SK-N-SH treated with all-trans-retinoic acid at 6 μM for 48 hours (cell line): ENCODE results near the gene ERN2.

Experiments
- ATAC-seq: fragments of 200-7000 bp; cut with Tn5 transposase; 3 replicates; pipeline ENCODE4 v1.9.1; 2020; ENCODE audit warnings: mild to moderate bottlenecking, moderate library complexity
- ARNTL ChIP-seq: fragments of 450-650 bp; formaldehyde crosslinking; IDR thresholded peaks from 2 replicates; pipeline ENCODE4 v1.5.0; 2020; ENCODE audit warnings: low read depth, mild to moderate bottlenecking, moderate library complexity, borderline replicate concordance
- BACH2 ChIP-seq: fragments of 250-450 bp; sonication (Bioruptor Pico); IDR thresholded peaks from 2 replicates; pipeline ENCODE4 v1.9.0; 2021; ENCODE audit warnings: mild to moderate bottlenecking, borderline replicate concordance
- CSDC2 ChIP-seq: fragments of 250-450 bp; sonication (Bioruptor Pico); IDR thresholded peaks from 2 replicates; pipeline ENCODE4 v1.5.0; 2020; ENCODE audit warnings: mild to moderate bottlenecking, moderate library complexity
- ESRRG ChIP-seq: fragments of 250-450 bp; sonication (Bioruptor Pico); IDR thresholded peaks from 2 replicates; pipeline ENCODE4 v1.6.1; 2021; ENCODE audit warnings: mild to moderate bottlenecking
- GLIS3 ChIP-seq: fragments of 250-450 bp; sonication (Bioruptor Pico); IDR thresholded peaks from 2 replicates; pipeline ENCODE4 v1.5.0; 2020; ENCODE audit warnings: mild to moderate bottlenecking, moderate library complexity
- ISL1 ChIP-seq: fragments of 250-450 bp; sonication (Bioruptor Pico); IDR thresholded peaks from 2 replicates; pipeline ENCODE4 v2.1.2; 2022; ENCODE audit warnings: mild to moderate bottlenecking, moderate library complexity
- OSR1 ChIP-seq: fragments of 250-450 bp; sonication (Bioruptor Pico); IDR thresholded peaks from 2 replicates; pipeline ENCODE4 v1.8.0; 2022; ENCODE audit warnings: moderate library complexity, mild to moderate bottlenecking, inconsistent platforms
- PPARA ChIP-seq: fragments of 250-450 bp; sonication (Bioruptor Pico); IDR thresholded peaks from 2 replicates; pipeline ENCODE4 v1.5.0; 2020; ENCODE audit warnings: mild to moderate bottlenecking, borderline replicate concordance
- RARB ChIP-seq: fragments of 250-450 bp; sonication (Bioruptor Pico); IDR thresholded peaks from 2 replicates; pipeline ENCODE4 v1.8.0; 2021; ENCODE audit warnings: mild to moderate bottlenecking, moderate library complexity
- SNAI2 ChIP-seq: fragments of 250-450 bp; sonication (Bioruptor Pico); IDR thresholded peaks from 2 replicates; pipeline ENCODE4 v1.5.0; 2020; ENCODE audit warnings: mild to moderate bottlenecking, moderate library complexity
- TCF4 ChIP-seq: fragments of 250-450 bp; sonication (Bioruptor Pico); IDR thresholded peaks from 2 replicates; pipeline ENCODE4 v1.8.0; 2021; ENCODE audit warnings: mild to moderate bottlenecking, moderate library complexity, borderline replicate concordance
- TOX ChIP-seq: fragments of 250-450 bp; sonication (Bioruptor Pico); IDR thresholded peaks from 2 replicates; pipeline ENCODE4 v1.8.0; 2021; ENCODE audit warnings: mild to moderate bottlenecking, moderate library complexity, borderline replicate concordance
- ZFP3 ChIP-seq: fragments of 250-450 bp; sonication (Bioruptor Pico); IDR thresholded peaks from 2 replicates; pipeline ENCODE4 v1.5.0; 2020; ENCODE audit warnings: mild to moderate bottlenecking, moderate library complexity
- ZFP30 ChIP-seq: fragments of 450-650 bp; formaldehyde crosslinking; IDR thresholded peaks from 2 replicates; pipeline ENCODE4 v1.5.0; 2022; ENCODE audit warnings: mild to moderate bottlenecking, moderate library complexity
- ZNF565 ChIP-seq: fragments of 450-650 bp; formaldehyde crosslinking; conservative IDR thresholded peaks from 2 replicates; pipeline ENCODE4 v1.5.0; 2020; ENCODE audit warnings: low read depth, mild to moderate bottlenecking, moderate library complexity
- ZNF70 ChIP-seq: fragments of 450-650 bp; formaldehyde crosslinking; IDR thresholded peaks from 2 replicates; pipeline ENCODE4 v1.5.0; 2020; ENCODE audit warnings: mild to moderate bottlenecking, moderate library complexity
- ZNF8 ChIP-seq: fragments of 450-650 bp; formaldehyde crosslinking; IDR thresholded peaks from 2 replicates; pipeline ENCODE4 v1.5.0; 2020; ENCODE audit warnings: mild to moderate bottlenecking, moderate library complexity
- TF ChIP-seq, protein P1 (sequence below): fragments of 250-450 bp; sonication (Bioruptor Pico); IDR thresholded peaks from 2 replicates; pipeline ENCODE4 v1.5.0; 2020; ENCODE audit warnings: mild to moderate bottlenecking, moderate library complexity
- TF ChIP-seq, protein P2 (sequence below): fragments of 250-450 bp; sonication (Bioruptor Pico); IDR thresholded peaks from 2 replicates; pipeline ENCODE4 v1.5.1; 2021; ENCODE audit warnings: mild to moderate bottlenecking, moderate library complexity
- TF ChIP-seq, protein P3 (sequence below): fragments of 250-450 bp; sonication (Bioruptor Pico); IDR thresholded peaks from 2 replicates; pipeline ENCODE4 v1.8.0; 2020; ENCODE audit warnings: mild to moderate bottlenecking, moderate library complexity, borderline replicate concordance
- TF ChIP-seq, protein P4 (sequence below): fragments of 250-450 bp; sonication (Bioruptor Pico); IDR thresholded peaks from 2 replicates; pipeline ENCODE4 v1.8.0; 2021; ENCODE audit warnings: low read depth, mild to moderate bottlenecking, moderate library complexity, borderline replicate concordance
- TF ChIP-seq, protein P5 (sequence below): fragments of 250-450 bp; sonication (Bioruptor Pico); IDR thresholded peaks from 2 replicates; pipeline ENCODE4 v1.5.1; 2020; ENCODE audit warnings: low read depth, mild to moderate bottlenecking, moderate library complexity

The ERN2 gene

DNA sequence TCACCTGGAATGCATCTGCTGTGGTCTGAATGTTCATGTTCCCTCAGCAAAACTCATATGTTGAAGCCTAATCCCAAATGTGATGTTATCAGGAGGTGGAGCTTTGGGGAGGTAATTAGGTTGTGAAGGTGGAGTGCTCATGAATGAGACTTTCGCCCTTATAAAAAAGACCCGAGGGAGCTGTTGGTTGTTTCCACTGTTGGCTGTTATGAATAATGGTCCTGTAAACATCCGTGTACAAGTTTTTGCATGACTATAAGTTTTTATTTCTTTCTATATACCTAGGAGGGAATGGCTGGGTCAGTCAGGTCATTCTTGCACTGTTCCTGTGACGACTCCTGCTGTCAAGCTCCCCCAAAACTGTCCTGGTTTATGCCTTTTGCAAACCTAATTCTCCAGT is 32.2 kb upstream of the ERN2 start:
- no peak for ATAC-seq
- TF ChIP-seq, protein P1, sequence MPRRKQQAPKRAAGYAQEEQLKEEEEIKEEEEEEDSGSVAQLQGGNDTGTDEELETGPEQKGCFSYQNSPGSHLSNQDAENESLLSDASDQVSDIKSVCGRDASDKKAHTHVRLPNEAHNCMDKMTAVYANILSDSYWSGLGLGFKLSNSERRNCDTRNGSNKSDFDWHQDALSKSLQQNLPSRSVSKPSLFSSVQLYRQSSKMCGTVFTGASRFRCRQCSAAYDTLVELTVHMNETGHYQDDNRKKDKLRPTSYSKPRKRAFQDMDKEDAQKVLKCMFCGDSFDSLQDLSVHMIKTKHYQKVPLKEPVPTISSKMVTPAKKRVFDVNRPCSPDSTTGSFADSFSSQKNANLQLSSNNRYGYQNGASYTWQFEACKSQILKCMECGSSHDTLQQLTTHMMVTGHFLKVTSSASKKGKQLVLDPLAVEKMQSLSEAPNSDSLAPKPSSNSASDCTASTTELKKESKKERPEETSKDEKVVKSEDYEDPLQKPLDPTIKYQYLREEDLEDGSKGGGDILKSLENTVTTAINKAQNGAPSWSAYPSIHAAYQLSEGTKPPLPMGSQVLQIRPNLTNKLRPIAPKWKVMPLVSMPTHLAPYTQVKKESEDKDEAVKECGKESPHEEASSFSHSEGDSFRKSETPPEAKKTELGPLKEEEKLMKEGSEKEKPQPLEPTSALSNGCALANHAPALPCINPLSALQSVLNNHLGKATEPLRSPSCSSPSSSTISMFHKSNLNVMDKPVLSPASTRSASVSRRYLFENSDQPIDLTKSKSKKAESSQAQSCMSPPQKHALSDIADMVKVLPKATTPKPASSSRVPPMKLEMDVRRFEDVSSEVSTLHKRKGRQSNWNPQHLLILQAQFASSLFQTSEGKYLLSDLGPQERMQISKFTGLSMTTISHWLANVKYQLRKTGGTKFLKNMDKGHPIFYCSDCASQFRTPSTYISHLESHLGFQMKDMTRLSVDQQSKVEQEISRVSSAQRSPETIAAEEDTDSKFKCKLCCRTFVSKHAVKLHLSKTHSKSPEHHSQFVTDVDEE (CRISPR knock-in tag), result no peak
- no peak for TF ChIP-seq GLIS3 (CRISPR knock-in tag)
- TF ChIP-seq, protein P2, sequence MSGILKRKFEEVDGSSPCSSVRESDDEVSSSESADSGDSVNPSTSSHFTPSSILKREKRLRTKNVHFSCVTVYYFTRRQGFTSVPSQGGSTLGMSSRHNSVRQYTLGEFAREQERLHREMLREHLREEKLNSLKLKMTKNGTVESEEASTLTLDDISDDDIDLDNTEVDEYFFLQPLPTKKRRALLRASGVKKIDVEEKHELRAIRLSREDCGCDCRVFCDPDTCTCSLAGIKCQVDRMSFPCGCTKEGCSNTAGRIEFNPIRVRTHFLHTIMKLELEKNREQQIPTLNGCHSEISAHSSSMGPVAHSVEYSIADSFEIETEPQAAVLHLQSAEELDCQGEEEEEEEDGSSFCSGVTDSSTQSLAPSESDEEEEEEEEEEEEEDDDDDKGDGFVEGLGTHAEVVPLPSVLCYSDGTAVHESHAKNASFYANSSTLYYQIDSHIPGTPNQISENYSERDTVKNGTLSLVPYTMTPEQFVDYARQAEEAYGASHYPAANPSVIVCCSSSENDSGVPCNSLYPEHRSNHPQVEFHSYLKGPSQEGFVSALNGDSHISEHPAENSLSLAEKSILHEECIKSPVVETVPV (CRISPR knock-in tag), result no peak
- TF ChIP-seq OSR1 (CRISPR knock-in tag), result no peak
- no peak for TF ChIP-seq ISL1 (CRISPR knock-in tag)
- no peak for TF ChIP-seq TCF4 (CRISPR knock-in tag)
- no peak for TF ChIP-seq ZFP3 (CRISPR knock-in tag)
- no peak for TF ChIP-seq TOX (CRISPR knock-in tag)
- no peak for TF ChIP-seq CSDC2 (CRISPR knock-in tag)
- TF ChIP-seq, protein P3, sequence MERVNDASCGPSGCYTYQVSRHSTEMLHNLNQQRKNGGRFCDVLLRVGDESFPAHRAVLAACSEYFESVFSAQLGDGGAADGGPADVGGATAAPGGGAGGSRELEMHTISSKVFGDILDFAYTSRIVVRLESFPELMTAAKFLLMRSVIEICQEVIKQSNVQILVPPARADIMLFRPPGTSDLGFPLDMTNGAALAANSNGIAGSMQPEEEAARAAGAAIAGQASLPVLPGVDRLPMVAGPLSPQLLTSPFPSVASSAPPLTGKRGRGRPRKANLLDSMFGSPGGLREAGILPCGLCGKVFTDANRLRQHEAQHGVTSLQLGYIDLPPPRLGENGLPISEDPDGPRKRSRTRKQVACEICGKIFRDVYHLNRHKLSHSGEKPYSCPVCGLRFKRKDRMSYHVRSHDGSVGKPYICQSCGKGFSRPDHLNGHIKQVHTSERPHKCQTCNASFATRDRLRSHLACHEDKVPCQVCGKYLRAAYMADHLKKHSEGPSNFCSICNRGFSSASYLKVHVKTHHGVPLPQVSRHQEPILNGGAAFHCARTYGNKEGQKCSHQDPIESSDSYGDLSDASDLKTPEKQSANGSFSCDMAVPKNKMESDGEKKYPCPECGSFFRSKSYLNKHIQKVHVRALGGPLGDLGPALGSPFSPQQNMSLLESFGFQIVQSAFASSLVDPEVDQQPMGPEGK (CRISPR knock-in tag), result no peak
- TF ChIP-seq ESRRG (CRISPR knock-in tag), result no peak
- TF ChIP-seq, protein P4, sequence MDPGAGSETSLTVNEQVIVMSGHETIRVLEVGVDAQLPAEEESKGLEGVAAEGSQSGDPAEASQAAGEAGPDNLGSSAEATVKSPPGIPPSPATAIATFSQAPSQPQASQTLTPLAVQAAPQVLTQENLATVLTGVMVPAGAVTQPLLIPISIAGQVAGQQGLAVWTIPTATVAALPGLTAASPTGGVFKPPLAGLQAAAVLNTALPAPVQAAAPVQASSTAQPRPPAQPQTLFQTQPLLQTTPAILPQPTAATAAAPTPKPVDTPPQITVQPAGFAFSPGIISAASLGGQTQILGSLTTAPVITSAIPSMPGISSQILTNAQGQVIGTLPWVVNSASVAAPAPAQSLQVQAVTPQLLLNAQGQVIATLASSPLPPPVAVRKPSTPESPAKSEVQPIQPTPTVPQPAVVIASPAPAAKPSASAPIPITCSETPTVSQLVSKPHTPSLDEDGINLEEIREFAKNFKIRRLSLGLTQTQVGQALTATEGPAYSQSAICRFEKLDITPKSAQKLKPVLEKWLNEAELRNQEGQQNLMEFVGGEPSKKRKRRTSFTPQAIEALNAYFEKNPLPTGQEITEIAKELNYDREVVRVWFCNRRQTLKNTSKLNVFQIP (CRISPR knock-in tag), result no peak
- TF ChIP-seq BACH2, result no peak
- TF ChIP-seq, protein P5, sequence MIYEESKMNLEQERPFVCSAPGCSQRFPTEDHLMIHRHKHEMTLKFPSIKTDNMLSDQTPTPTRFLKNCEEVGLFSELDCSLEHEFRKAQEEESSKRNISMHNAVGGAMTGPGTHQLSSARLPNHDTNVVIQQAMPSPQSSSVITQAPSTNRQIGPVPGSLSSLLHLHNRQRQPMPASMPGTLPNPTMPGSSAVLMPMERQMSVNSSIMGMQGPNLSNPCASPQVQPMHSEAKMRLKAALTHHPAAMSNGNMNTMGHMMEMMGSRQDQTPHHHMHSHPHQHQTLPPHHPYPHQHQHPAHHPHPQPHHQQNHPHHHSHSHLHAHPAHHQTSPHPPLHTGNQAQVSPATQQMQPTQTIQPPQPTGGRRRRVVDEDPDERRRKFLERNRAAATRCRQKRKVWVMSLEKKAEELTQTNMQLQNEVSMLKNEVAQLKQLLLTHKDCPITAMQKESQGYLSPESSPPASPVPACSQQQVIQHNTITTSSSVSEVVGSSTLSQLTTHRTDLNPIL (CRISPR knock-in tag), result no peak
- TF ChIP-seq SNAI2 (CRISPR knock-in tag), result no peak

DNA sequence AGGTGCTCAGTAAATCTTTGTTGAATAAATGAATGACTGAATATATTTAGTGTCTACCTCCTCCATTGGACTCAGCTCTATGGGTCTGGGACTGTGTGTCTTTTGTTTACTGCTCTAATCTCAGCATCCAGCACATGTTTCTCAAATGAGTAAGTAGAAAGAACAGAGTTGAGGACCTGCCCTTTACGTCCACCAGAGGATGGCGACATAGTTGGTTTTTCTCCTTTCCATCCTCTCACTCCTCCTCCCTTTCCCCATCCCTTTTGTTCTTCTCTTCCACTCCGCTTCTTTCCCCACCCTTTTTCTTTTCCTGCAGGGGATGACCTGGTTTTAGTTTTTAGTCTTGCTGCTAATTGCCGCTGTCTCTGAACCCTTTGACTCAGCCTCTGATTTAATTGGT is 29.7 kb upstream of the ERN2 start:
- TF ChIP-seq, protein P2 (CRISPR knock-in tag), result no peak
- ATAC-seq, result no peak

DNA sequence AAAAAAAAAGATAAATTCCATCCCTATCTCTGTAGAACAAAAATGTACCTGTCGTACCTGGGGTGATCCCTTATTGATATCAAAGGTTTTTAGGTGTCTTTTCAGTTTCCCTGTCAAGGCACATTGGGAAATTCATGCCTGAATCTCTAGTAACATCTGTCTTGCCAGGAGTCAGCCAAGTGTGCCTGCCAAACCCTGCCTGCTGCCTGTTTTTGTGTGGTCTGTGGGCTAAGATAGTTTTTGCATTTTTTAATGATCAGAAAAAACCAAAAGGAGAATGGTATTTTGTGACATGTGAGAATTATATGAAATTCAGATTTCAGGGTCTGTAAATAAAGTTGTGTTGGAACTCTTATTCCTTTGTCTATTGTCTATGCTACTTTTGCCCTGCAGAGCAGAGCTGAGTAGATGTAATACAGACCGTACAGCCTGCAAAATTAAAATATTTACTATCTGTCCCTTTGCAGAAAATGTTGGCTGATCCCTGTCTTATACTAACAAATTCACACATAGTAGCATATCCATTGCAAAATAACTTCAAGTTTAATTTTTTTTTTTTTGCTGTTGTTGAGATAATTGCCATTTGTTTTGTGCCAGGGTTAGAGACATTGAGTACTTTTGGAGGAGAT is 28.8 kb upstream of the ERN2 start:
- ATAC-seq, result no peak
- TF ChIP-seq BACH2, result no peak
- TF ChIP-seq SNAI2 (CRISPR knock-in tag), result no peak
- TF ChIP-seq ZNF70 (CRISPR knock-in tag), result no peak
- no peak for TF ChIP-seq ESRRG (CRISPR knock-in tag)
- TF ChIP-seq ARNTL, result no peak
- TF ChIP-seq, protein P2 (CRISPR knock-in tag), result no peak
- TF ChIP-seq, protein P3 (CRISPR knock-in tag), result no peak
- TF ChIP-seq ISL1 (CRISPR knock-in tag), result no peak
- TF ChIP-seq PPARA (CRISPR knock-in tag), result no peak
- TF ChIP-seq ZFP30 (CRISPR knock-in tag), result no peak
- TF ChIP-seq ZNF565 (CRISPR knock-in tag), result no peak
- TF ChIP-seq RARB (CRISPR knock-in tag), result no peak
- no peak for TF ChIP-seq GLIS3 (CRISPR knock-in tag)
- TF ChIP-seq ZNF8 (CRISPR knock-in tag), result no peak
